Head of caudate nucleus (tissue), 42 donors: ENCODE data around the gene GRK4.
"Not testable (repeated sequence)": the region's sequence is repeated elsewhere in the genome, so short reads cannot be mapped to it uniquely, and the experiment has no call there.

ENCODE experiments used
- DNase-seq, 42 donors: peaks; one replicate each; pipeline versions ENCODE4 v3.0.0 to v3.0.0-alpha.2; 2020 to 2021; ENCODE audit warnings: mixed read lengths in 7 of 42
- intact Hi-C: fragments of 100-400 bp; cut with DNase I; formaldehyde crosslinking; loops from one replicate; pipeline ENCODE4 v1.15.0; 2022

The GRK4 gene

GRCh38 chr4:2963175-2963965 is at the start of gene GRK4, which contains the start of gene NOP14:
Gene GRK4 (plus strand): TSS chr4:2963571. CDS start chr4:2964071, 500 bp downstream.
Gene NOP14 (minus strand): TSS chr4:2963406. CDS start chr4:2963319, 87 bp downstream.
- intact Hi-C loops = no loop called here

GRCh38 chr4:2914256-2915126 is 48.9 kb upstream of the GRK4 start:
- intact Hi-C loops = no loop called here
- DNase-seq = peak in 3 of 42 donors; percentile 4 to 40 (median 12)

More at GRCh38 chr4:2963175-2963965, at the start of gene GRK4, which contains the start of gene NOP14:
- DNase-seq = peak; percentile 96 to 99 (median 98)

DNA sequence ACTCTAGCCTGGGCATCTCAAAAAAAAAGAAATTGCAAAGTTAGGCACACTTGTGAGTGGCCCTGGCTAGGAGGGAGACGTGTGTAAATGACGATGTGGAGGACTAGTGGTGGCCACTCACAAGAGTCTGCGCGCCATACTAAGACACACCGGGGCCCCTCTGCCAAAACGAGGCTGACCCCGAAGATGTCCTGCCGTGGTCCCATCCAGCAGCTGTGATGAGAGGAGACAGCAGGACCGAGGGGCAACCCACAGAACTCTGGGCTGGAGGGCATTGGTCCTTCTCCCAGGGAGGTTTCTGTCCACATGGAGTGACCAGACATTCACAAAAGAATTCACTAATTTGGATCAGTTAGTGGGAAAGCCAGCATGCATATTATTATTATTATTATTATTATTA is 47.6 kb upstream of the GRK4 start:
- DNase-seq = peak in 2 of 42 donors; percentile 1 to 12
- intact Hi-C loops = no loop called here

- intact Hi-C loops, DNase-seq: not testable (repeated sequence)
Measured at GRCh38 chr4:2916696-2917095, 46.7 kb upstream of the GRK4 start.

DNA sequence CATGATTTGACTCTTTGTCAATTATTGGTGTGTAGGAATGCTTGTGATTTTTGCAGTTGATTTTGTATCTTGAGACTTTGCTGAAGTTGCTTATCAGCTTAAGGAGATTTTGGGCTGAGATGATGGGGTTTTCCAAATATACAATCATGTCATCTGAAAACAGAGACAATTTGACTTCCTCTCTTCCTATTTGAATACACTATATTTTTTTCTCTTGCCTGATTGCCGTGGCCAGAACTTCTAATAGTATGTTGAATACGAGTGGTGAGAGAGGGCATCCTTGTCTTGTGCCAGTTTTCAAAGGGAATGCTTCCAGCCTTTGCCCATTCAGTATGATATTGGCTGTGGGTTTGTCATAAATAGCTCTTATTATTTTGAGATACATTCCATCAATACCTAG is 45.1 kb upstream of the GRK4 start:
- intact Hi-C loops, DNase-seq: not testable (repeated sequence)

DNA sequence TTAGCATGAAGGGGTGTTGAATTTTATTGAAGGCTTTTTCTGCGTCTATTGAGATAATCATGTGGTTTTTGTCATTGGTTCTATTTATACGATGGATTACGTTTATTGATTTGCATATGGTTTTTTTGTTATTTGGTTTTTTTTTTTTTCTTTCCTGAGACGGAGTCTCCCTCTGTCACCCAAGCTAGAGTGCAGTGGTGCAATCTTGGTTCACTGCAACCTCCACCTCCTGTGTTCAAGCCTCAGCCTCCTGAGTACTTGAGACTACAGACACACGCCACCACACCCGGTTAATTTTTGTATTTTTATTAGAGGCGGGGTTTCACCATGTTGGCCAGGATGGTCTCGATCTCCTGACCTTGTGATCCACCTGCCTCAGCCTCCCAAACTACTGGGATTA is 44.7 kb upstream of the GRK4 start:
- intact Hi-C loops = not testable (repeated sequence)
- DNase-seq = peak in 1 of 42 donors; percentile 2

DNA sequence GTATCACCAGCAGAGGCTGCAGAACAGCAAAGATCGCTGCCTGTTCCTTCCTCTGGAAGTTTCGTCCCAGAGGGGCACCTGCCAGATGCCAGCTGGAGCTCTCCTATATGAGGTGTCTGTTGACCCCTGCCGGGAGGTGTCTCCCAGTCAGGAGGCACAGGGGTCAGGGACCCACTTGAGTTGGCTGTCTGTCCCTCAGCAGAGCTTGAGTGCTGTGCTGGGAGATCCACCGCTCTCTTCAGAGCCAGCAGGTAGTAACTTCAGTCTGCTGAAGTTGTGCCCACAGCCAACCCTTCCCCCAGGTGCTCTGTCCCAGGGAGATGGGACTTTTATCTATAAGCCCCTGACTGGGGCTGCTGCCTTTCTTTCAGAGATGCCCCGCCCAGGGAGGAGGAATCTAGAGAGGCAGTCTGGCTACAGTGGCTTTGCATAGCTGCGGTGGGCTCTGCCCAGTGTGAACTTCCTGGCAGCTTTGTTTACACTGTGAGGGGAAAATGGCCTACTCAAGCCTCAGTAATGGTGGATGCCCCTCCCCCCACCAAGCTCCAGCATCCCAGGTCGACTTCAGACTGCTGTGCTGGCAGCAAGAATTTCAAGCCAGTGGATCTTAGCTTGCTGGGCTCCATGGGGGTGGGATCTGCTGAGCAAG is 40.8 kb upstream of the GRK4 start:
- DNase-seq = peak in 5 of 42 donors; percentile 0 to 27 (median 12)
- intact Hi-C loops = not testable (repeated sequence)

DNA sequence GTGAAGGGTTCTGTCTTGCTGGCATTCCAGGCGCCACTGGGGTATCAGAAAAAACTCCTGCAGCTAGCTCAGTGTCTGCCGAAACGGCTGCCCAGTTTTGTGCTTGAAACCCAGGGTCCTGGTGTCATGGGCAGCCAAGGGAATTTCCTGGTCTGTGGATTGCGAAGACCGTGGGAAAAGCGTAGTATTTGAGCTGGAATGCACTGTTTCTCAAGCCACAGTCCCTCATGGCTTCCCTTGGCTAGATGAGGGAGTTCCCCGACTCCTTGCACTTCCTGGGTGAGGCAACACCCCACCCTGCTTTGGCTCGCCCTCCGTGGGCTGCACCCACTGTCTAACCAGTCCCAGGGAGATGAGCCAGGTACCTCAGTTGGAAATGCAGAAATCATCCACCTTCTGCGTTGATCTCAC is 40.2 kb upstream of the GRK4 start:
- peak in 18 of 42 donors; percentile 20 to 73 (median 48) for DNase-seq
- intact Hi-C loops = no loop called here

DNA sequence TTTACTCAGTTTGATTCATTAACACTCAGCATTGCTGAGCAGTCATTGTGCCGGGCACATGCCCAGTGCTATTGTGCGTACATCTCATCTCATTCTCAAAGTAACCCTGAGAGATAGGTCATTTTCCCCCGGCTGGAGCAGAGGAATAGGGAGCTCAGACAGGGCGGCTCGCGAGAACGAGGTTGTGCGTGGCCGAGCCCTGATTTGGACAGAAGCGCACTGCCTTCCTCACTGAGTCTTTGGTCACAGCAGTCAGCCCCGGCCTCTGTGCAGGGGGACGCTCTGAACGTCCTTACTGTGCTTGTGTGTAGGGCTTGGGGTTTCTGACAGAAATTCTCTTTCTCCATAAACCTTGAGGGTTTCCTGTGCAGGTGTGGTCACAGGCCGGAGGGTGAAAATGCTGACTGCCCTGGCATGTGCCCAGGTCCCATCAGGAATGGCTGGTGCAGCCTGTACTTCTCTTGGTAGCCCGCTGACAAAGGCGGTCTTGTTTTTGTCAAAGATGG is 39.6 kb upstream of the GRK4 start:
- DNase-seq = peak in 16 of 42 donors; percentile 21 to 69 (median 46)
- intact Hi-C loops = no loop called here

DNA sequence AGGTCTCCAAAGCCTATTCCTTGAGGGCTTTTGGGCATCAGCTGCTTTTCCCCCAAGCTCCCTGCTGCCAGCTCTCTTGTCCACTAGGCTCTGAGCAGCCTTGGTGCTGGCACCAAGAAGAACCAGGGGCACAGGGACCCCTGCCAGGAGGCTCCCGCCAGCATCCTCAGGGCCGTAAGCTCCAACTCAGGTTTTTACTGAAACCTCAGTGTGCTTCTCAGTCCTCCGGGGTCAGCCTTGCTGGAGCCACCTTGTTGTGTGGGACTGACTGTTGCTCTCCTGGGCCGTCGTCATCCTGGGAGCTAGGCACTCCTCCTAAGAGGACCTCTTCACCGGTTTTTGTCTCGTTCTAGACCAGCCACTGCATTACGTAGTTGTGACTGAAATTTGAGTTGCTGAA is 39.1 kb upstream of the GRK4 start:
- intact Hi-C loops = no loop called here
- DNase-seq = peak in 7 of 42 donors; percentile 10 to 43 (median 18)

DNA sequence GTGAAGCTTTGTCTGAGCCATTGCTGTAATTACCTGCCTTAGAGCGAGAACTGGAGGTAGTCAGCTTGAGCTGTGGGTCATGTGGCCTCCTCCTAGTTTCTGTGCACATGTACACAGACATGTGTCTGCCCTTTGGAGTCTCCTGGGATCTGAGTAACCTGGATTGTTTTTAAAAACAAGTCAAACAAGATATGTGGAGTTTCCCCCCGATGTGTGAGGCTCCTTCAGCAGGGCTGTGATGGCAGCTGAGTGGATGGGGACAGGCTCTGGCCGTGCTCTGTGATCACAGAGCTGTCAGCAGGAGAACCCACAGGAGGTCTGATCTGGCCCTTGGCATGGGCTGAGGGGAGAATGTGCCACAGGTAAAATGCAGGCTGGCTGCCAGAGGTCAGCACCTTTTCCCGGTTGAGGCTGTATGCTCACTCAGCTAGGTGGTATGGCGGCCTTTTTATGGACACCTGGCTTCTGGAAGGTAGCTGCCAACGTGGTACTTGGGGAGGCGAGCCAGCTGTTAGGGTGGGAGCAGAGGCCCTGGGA is 38.5 kb upstream of the GRK4 start:
- intact Hi-C loops = no loop called here
- peak in 14 of 42 donors; percentile 1 to 68 (median 36) for DNase-seq

DNA sequence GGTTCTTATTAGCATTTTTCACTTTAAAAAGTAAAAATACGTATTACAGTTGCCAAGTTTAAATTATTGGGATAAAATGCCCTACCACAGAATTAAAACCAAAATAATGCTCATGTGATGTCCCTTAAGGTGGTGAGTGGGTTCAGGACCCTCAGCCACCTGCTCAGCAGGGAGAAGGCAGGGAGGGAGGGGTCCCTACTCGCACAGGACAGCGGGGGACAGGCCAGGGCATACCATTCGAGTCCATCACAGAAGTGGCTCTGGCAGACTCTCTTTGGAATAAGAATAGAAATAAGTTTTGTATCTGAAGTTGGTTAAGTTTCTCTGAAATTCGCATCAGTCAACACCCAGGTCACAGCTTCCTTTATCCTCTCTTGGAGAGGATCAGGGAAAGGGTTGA is 37.9 kb upstream of the GRK4 start:
- intact Hi-C loops = no loop called here
- peak in 4 of 42 donors; percentile 1 to 15 (median 8) for DNase-seq

- DNase-seq = peak in 8 of 42 donors; percentile 2 to 37 (median 10)
- intact Hi-C loops = no loop called here
Measured at GRCh38 chr4:2925931-2926860, 37.2 kb upstream of the GRK4 start.

DNA sequence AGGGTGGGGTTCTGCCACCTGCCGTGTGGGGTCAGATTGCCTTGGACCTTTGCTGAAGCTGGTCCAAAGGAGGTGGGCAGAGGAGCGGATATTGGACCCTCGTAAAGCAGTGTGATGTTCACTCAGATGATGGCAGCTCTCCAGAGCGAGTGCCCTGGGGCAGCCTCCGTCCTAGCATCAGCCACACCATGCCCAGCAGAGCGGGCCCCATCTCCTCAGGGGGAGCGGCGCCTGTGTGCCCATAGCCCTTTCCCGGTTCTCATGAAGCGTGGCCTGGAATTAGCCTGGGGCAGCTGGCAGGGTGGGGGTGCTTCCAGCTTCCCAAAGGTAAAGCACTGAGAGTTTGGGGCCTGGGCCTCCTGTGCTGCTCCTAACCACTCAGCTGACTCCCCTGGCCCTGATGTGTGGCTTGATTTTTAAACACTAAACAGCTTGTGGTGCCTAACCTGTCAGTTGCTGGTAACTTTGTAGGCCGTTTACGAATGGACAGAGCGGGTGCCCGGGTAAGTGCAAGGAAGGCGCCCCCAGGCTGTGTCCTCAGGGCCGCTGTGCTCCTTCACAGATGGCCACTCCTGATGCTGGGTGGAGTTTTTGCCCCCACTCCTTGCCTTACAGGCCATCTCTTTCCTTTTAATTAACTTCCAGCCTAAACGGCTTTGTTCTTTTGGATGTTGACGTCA is 36.2 kb upstream of the GRK4 start:
- DNase-seq = peak in 10 of 42 donors; percentile 0 to 31 (median 10)
- intact Hi-C loops = no loop called here

- peak in 6 of 42 donors; percentile 2 to 37 (median 18) for DNase-seq
- intact Hi-C loops = no loop called here
Measured at GRCh38 chr4:2927696-2928075, 35.7 kb upstream of the GRK4 start.

DNA sequence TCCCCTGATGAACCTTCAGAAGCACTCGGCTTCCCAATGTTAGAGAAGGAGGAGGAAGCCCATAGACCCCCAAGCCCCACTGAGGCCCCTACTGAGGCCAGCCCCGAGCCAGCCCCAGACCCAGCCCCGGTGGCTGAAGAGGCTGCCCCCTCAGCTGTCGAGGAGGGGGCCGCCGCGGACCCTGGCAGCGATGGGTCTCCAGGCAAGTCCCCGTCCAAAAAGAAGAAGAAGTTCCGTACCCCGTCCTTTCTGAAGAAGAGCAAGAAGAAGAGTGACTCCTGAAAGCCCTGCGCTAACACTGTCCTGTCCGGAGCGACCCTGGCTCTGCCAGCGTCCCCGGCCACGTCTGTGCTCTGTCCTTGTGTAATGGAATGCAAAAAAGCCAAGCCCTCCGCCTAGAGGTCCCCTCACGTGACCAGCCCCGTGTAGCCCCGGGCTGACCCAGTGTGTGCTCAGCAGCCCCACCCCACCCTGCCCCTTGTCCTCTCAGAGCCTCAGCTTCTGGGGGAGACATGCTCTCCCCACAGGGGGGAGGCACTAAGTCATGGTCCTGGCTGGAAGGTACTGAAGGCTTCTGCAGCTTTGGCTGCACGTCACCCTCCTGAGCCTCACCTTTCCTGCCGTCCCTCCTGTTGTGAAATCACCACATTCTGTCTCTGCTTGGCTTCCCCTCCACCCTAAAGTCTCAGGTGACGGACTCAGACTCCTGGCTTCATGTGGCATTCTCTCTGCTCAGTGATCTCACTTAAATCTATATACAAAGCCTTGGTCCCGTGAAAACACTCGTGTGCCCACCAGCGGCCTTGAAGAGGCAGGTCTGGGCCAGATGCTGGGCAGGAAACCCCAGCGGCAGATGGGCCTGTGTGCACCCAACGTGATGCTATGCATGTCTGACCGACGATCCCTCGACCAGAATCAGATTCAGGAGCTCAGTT is 34.9 kb upstream of the GRK4 start:
- DNase-seq = peak in 8 of 42 donors; percentile 1 to 36 (median 12)
- intact Hi-C loops = no loop called here
